Measurements from ENCODE around the gene F2R. TPM values are rescaled to one million over a fixed set of nuclear protein-coding genes. Genes with fewer than 3 reads are reported as not detected.

The F2R gene
- total RNA-seq, 1 donor from 2014 or later, result 105 TPM

DNA sequence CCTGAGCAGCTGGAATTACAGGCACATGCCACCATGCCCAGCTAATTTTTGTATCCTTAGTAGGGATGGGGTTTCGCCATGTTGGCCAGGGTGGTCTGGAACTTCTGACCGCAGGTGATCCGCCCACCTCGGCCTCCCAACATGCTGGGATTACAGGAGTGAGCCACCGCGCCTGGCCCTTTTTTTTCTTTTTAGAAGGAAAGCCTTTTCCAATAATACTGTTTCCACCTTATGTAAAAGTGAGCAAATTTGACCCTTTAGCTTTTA, 23.7 kb upstream of the F2R start:
- Histone ChIP-seq H3K27me3 (ENCODE audit: control insufficient read depth, insufficient read depth, low read length) (no peaks in the 10 kb centered on the region), H3K36me3 (ENCODE audit: control insufficient read depth, insufficient read depth, low read length) (no peaks in the 10 kb centered on the region), H3K4me3 (ENCODE audit: low read depth, low read length) (no peak overlapping the region)
- TF ChIP-seq, protein P1, sequence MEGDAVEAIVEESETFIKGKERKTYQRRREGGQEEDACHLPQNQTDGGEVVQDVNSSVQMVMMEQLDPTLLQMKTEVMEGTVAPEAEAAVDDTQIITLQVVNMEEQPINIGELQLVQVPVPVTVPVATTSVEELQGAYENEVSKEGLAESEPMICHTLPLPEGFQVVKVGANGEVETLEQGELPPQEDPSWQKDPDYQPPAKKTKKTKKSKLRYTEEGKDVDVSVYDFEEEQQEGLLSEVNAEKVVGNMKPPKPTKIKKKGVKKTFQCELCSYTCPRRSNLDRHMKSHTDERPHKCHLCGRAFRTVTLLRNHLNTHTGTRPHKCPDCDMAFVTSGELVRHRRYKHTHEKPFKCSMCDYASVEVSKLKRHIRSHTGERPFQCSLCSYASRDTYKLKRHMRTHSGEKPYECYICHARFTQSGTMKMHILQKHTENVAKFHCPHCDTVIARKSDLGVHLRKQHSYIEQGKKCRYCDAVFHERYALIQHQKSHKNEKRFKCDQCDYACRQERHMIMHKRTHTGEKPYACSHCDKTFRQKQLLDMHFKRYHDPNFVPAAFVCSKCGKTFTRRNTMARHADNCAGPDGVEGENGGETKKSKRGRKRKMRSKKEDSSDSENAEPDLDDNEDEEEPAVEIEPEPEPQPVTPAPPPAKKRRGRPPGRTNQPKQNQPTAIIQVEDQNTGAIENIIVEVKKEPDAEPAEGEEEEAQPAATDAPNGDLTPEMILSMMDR (IDR thresholded peaks at IDR 0.05; ENCODE audit: insufficient read depth, low read length, poor library complexity, severe bottlenecking), result no peak
- DNase-seq (ENCODE audit: low read depth), result no peak

DNA sequence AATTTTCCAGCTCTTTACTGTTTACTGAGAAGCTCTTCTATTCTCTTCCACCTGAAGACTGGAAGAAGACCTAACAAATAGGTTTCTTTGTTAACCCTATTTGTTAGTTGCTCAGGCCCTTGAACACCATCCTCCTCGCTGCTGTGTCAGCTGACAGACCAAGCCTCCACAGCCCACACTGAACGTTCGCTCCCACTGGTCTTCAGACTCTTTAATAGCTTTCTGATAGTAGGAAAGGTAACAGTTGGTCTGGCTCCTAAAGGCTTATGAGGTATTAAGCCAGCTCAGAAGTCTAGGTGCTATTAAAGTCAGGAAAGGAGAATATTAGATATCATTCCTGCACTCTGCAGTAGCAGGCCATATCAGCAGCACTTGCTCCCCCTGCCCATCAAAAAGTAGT, 23.3 kb upstream of the F2R start:
- Histone ChIP-seq H3K36me3 (ENCODE audit: control insufficient read depth, insufficient read depth, low read length) (no peaks in the 10 kb centered on the region), H3K27me3 (ENCODE audit: control insufficient read depth, insufficient read depth, low read length) (no peaks in the 10 kb centered on the region), H3K4me3 (ENCODE audit: low read depth, low read length) (no peak overlapping the region)
- TF ChIP-seq, protein P1 (IDR thresholded peaks at IDR 0.05; ENCODE audit: insufficient read depth, low read length, poor library complexity, severe bottlenecking), result no peak
- no peak for DNase-seq (ENCODE audit: low read depth)

DNA sequence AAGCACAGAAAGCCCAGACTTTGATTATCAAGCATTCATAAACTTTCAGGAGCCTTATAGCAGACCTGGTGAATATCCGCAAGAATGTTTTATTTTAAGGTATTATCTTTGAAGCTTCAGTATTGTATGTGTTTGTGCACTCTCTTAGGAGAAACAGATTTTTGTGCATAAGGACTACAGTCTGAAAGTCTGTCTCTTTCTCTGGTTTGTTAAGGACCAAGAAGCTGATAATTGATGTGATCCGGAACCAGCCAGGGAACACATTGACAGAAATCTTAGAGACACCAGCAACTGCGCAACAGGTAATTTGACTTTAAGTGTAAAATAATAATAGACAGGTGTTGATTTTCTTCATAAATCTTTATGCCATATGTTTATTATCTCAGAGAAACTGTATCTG, 22.8 kb upstream of the F2R start:
- Histone ChIP-seq H3K4me3 (ENCODE audit: low read depth, low read length) (no peak overlapping the region), H3K36me3 (ENCODE audit: control insufficient read depth, insufficient read depth, low read length) (no peaks in the 10 kb centered on the region), H3K27me3 (ENCODE audit: control insufficient read depth, insufficient read depth, low read length) (no peaks in the 10 kb centered on the region)
- DNase-seq (ENCODE audit: low read depth), result no peak
- TF ChIP-seq, protein P1 (IDR thresholded peaks at IDR 0.05; ENCODE audit: insufficient read depth, low read length, poor library complexity, severe bottlenecking), result no peak

DNA sequence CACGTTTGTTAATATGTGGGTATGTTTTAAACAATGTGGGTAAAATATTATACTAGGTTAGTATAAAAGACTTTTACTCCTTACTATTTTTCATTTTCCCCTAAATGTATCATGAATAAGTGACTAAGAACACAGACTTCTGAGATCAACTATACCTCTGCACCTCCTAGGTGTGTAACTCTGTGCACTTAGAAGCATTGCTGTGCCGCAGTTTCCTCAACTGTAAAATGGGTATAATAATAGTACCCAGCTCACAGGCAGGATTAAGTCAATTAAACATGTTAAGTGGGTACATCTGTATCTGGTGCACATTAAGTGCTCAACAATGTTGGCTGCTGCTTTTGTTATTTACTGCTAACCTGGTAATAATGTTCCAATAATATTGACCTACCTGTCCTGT, 21.6 kb upstream of the F2R start:
- Histone ChIP-seq H3K4me3 (ENCODE audit: low read depth, low read length) (no peak overlapping the region), H3K27me3 (ENCODE audit: control insufficient read depth, insufficient read depth, low read length) (no peaks in the 10 kb centered on the region), H3K36me3 (ENCODE audit: control insufficient read depth, insufficient read depth, low read length) (no peaks in the 10 kb centered on the region)
- DNase-seq (ENCODE audit: low read depth), result no peak
- TF ChIP-seq, protein P1 (IDR thresholded peaks at IDR 0.05; ENCODE audit: insufficient read depth, low read length, poor library complexity, severe bottlenecking), result no peak

DNA sequence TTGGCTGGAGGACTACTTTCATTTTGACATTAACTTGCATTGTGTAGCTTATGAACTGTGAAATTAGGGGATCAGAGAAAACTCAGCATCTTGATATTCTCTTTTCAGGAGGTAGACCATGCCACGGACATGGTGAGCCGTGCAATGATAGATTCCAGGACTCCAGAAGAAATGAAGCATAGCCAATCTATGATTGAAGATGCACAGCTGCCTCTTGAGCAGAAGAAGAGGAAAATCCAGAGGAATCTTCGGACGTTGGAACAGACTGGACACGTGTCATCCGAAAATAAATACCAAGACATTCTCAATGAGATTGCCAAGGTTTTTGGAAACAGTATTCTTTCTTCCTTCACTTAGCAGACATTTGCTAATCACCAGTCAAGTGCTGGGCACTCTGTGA, 20.6 kb upstream of the F2R start:
- Histone ChIP-seq H3K36me3 (ENCODE audit: control insufficient read depth, insufficient read depth, low read length) (no peaks in the 10 kb centered on the region), H3K27me3 (ENCODE audit: control insufficient read depth, insufficient read depth, low read length) (no peaks in the 10 kb centered on the region), H3K4me3 (ENCODE audit: low read depth, low read length) (no peak overlapping the region)
- no peak for DNase-seq (ENCODE audit: low read depth)
- TF ChIP-seq, protein P1 (IDR thresholded peaks at IDR 0.05; ENCODE audit: insufficient read depth, low read length, poor library complexity, severe bottlenecking), result no peak

DNA sequence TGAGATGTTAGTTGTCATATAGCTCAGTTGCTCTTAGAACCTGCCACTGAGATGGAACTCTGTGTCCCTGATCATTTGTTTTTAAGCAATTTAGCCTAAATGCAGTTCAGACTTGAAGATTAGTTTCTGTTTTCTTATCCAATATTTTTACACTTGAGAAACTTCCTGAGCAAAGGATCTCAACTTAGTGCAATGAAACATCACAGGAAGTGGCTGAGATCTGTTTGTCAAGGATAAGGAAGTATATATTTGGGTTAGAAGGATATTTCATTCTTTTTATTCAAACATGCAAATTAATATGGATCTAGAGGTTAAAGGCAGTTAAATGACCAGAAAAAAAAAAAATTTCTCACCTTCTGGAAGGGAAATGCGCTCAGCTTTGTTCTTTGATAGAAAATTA, 19.7 kb upstream of the F2R start:
- TF ChIP-seq, protein P1 (IDR thresholded peaks at IDR 0.05; ENCODE audit: insufficient read depth, low read length, poor library complexity, severe bottlenecking), result no peak

More for the DNA sequence above, 19.7 kb upstream of the F2R start:
- H3K4me3 ChIP-seq (ENCODE audit: low read depth, low read length), result no peak overlapping the region
- DNase-seq (ENCODE audit: low read depth), result no peak
- no peaks in the 10 kb centered on the region for H3K27me3 ChIP-seq (ENCODE audit: control insufficient read depth, insufficient read depth, low read length)
- H3K36me3 ChIP-seq (ENCODE audit: control insufficient read depth, insufficient read depth, low read length), result no peaks in the 10 kb centered on the region
